Activated CD8-positive, alpha-beta T cell treated with anti-CD3 and anti-CD28 coated beads for 36 hours (primary cell): ENCODE measurements around the gene TRPM7. TPM values are rescaled to one million over a fixed set of nuclear protein-coding genes. Genes with fewer than 3 reads are reported as not detected.

ENCODE experiments used
- ATAC-seq: fragments of 200-7000 bp; cut with Tn5 transposase; one replicate; pipeline ENCODE4 v1.10.0; 2021; ENCODE audit warnings: mild to moderate bottlenecking, moderate library complexity
- CTCF ChIA-PET: fragments of 350-600 bp; sonication (Branson Sonifier 250); formaldehyde crosslinking; loops from one replicate; lab custom pipeline; 2021; ENCODE audit warnings: antibody characterized with exemption; lab: Charles Lee
- POLR2A ChIA-PET: fragments of 350-600 bp; sonication (Branson Sonifier 250); formaldehyde crosslinking; loops from one replicate; lab custom pipeline; 2021; ENCODE audit warnings: antibody characterized with exemption; lab: Charles Lee
- DNase-seq: peaks from one replicate; pipeline ENCODE4 v3.0.0-alpha.2; 2020
- H3K27ac Mint-ChIP-seq: one replicate; pipeline ENCODE4 v1.8.0; 2021; ENCODE audit warnings: mild to moderate bottlenecking, mixed read lengths
- H3K27me3 Mint-ChIP-seq: one replicate; pipeline ENCODE4 v1.8.0; 2021; ENCODE audit warnings: mixed read lengths
- H3K36me3 Mint-ChIP-seq: one replicate; pipeline ENCODE4 v1.8.0; 2021; ENCODE audit warnings: low read depth, mixed read lengths
- H3K4me1 Mint-ChIP-seq: one replicate; pipeline ENCODE4 v1.8.0; 2021; ENCODE audit warnings: low read depth, mixed read lengths
- H3K4me3 Mint-ChIP-seq: one replicate; pipeline ENCODE4 v1.8.0; 2021; ENCODE audit warnings: mild to moderate bottlenecking, moderate library complexity, mixed read lengths
- H3K9me3 Mint-ChIP-seq: one replicate; pipeline ENCODE4 v1.8.0; 2021; ENCODE audit warnings: mixed read lengths
- CTCF ChIP-seq: fragments of 200-600 bp; IDR thresholded peaks from one replicate; pipeline ENCODE4 v1.8.0; 2022; ENCODE audit warnings: antibody characterized with exemption, mild to moderate bottlenecking
- intact Hi-C: fragments of 100-400 bp; cut with micrococcal nuclease; formaldehyde crosslinking; loops from one replicate; pipeline ENCODE4 v1.10.0; 2022
- total RNA-seq, 2 experiments: library from RNA; stranded (reverse); gene quantifications; one replicate each; pipeline ENCODE4 v1.2.3, GENCODE V29; 2021

TRPM7 gene
- total RNA-seq, 2 experiments from 2014 or later, result 38.2 to 38.8 TPM

- no peaks in the 10 kb centered on the region for H3K9me3 Mint-ChIP-seq
- ATAC-seq (no peak), DNase-seq (no peak)
- CTCF ChIA-PET, result interaction anchor here (1.2 kb wide), 1 partner anchor 33 kb away, joined by 5 read pairs; no protein-coding TSS in a partner anchor
- no peak overlapping the region for H3K4me3 Mint-ChIP-seq
- TF ChIP-seq CTCF, result no peak
- intact Hi-C loops, result no loop called here
- POLR2A ChIA-PET, result no interaction called here
- peaks cover 15% of the 10 kb centered on the region for H3K4me1 Mint-ChIP-seq
- peaks cover 60% of the 10 kb centered on the region for H3K36me3 Mint-ChIP-seq
- H3K27ac Mint-ChIP-seq, result peak overlapping the region; percentile 49
- no peaks in the 10 kb centered on the region for H3K27me3 Mint-ChIP-seq
Measured at GRCh38 chr15:50655555-50655954, 31.0 kb downstream of the TRPM7 start.

GRCh38 chr15:50653156-50653743 lies 33.3 kb downstream of the TRPM7 start:
- Mint-ChIP-seq H3K4me1 (peaks cover 17% of the 10 kb centered on the region), H3K27ac (peak overlapping the region; percentile 79), H3K4me3 (no peak overlapping the region), H3K9me3 (no peaks in the 10 kb centered on the region), H3K36me3 (peaks cover 55% of the 10 kb centered on the region), H3K27me3 (no peaks in the 10 kb centered on the region)
- no peak for DNase-seq
- ChIA-PET CTCF (interaction anchor here (0.7 to 1.0 kb wide), 4 partner anchors 22 to 229 kb away, joined by 3 to 4 read pairs (median 3); no protein-coding TSS in a partner anchor), POLR2A (interaction anchor here (1.5 kb wide), 1 partner anchor 8 kb away, joined by 6 read pairs; no protein-coding TSS in a partner anchor)
- no peak for TF ChIP-seq CTCF
- no peak for ATAC-seq
- intact Hi-C loops, result no loop called here

- ATAC-seq, result no peak
- CTCF ChIA-PET, result interaction anchor here (0.7 kb wide), 1 partner anchor 31 kb away, joined by 3 read pairs; no protein-coding TSS in a partner anchor
- H3K36me3 Mint-ChIP-seq, result peaks cover 53% of the 10 kb centered on the region
- H3K4me3 Mint-ChIP-seq, result no peak overlapping the region
- peak overlapping the region; percentile 48 for H3K27ac Mint-ChIP-seq
- H3K9me3 Mint-ChIP-seq, result no peaks in the 10 kb centered on the region
- intact Hi-C loops, result no loop called here
- POLR2A ChIA-PET, result interaction anchor here (0.6 kb wide), 1 partner anchor 73 kb away, joined by 3 read pairs; no protein-coding TSS in a partner anchor
- TF ChIP-seq CTCF, result no peak
- no peak for DNase-seq
- H3K27me3 Mint-ChIP-seq, result no peaks in the 10 kb centered on the region
- peaks cover 17% of the 10 kb centered on the region for H3K4me1 Mint-ChIP-seq
Measured at GRCh38 chr15:50652671-50653070, 33.9 kb downstream of the TRPM7 start.

GRCh38 chr15:50641318-50641717 lies 45.3 kb downstream of the TRPM7 start:
- no peak overlapping the region for H3K4me3 Mint-ChIP-seq
- no peaks in the 10 kb centered on the region for H3K27me3 Mint-ChIP-seq
- intact Hi-C loops, result no loop called here
- TF ChIP-seq CTCF, result no peak
- H3K36me3 Mint-ChIP-seq, result peaks cover 47% of the 10 kb centered on the region
- peak overlapping the region; percentile 14 for H3K27ac Mint-ChIP-seq
- peaks cover 11% of the 10 kb centered on the region for H3K4me1 Mint-ChIP-seq
- ChIA-PET POLR2A (no interaction called here), CTCF (interaction anchor here (1.0 kb wide), 1 partner anchor 235 kb away, joined by 3 read pairs; no protein-coding TSS in a partner anchor)
- no peak for ATAC-seq
- no peak for DNase-seq
- H3K9me3 Mint-ChIP-seq, result no peaks in the 10 kb centered on the region

GRCh38 chr15:50636146-50636545 lies 50.5 kb downstream of the TRPM7 start:
- Mint-ChIP-seq H3K9me3 (no peaks in the 10 kb centered on the region), H3K27ac (no peak overlapping the region), H3K4me3 (no peak overlapping the region), H3K27me3 (no peaks in the 10 kb centered on the region), H3K36me3 (peaks cover 43% of the 10 kb centered on the region), H3K4me1 (peaks cover 12% of the 10 kb centered on the region)
- ChIA-PET CTCF (interaction anchor here (1.2 kb wide), 1 partner anchor 250 kb away, joined by 5 read pairs; no protein-coding TSS in a partner anchor), POLR2A (no interaction called here)
- intact Hi-C loops, result no loop called here
- DNase-seq (no peak), ATAC-seq (no peak)
- TF ChIP-seq CTCF, result no peak
